ENCODE measurements around the gene CDR2L.
"Not testable (repeated sequence)": the region's sequence is repeated elsewhere in the genome, so short reads cannot be mapped to it uniquely, and the experiment has no call there.

Gene CDR2L

DNA sequence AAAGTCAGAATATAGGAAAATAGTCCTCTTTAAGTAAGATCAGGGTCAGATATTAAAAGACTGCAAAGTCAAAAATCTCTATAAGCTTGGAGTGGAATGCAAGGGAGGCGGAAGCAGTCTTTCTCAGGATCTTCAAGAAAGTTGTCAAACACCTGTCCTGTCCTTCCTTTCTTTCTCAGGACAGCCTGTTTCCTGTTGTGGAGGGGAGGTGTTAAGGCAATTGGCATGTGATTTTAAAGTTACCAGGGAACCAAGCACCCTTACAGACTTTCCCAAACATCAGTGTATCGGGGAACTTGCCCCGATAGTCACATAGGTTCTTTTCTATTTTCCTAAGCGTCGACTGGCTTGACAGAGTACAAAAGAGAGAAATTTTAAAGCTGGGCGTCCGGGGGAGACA, 57.3 kb downstream of the CDR2L start:
- DNase-seq (ENCODE audit: low read depth): no peak

- DNase-seq (ENCODE audit: low read depth): not testable (repeated sequence)
Observed at GRCh38 chr17:75045946-75046406, 58.5 kb downstream of the CDR2L start.

GRCh38 chr17:75046407-75047289, 59.2 kb downstream of the CDR2L start, which contains the start of the genes ATP5PD and KCTD2:
Gene ATP5PD (minus strand): TSS chr17:75046969. CDS start chr17:75042650, 4,319 bp downstream.
Gene KCTD2 (plus strand): TSS chr17:75047225. CDS start chr17:75047251, 26 bp downstream.
- peak; percentile 99 for DNase-seq (ENCODE audit: low read depth)

GRCh38 chr17:75047398-75048098, 60.1 kb downstream of the CDR2L start:
- DNase-seq (ENCODE audit: low read depth): peak; percentile 37

DNA sequence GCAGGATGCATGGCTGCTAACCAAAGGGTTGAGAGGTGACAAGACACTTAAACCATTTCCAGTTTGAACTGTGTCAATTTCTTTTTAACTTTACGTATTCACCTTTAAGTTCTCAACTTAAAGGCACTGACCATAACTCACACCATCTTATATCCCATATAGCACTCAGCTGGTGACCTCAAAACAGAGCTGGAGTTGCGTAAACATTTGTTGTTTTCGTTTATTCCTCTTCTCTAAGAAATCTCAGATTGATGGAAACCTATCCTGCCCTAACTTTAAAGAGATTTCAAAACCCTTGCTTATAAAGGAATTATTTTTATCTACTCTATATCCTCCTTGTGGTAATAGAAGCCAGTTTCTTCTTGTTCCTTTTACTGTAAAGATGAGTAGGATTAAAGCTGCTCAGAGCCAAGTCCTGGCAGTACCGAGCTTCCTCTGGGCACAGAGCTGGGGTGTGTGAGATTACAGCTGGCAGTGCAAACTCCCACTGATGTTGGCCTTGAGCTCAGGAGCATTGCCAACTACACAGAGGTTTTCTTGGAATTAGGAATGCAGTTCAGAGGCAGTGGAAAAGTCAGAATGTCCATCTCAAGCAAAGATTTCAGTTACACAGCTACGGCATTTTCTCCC, 60.9 kb downstream of the CDR2L start:
- DNase-seq (ENCODE audit: low read depth): peak; percentile 20

DNA sequence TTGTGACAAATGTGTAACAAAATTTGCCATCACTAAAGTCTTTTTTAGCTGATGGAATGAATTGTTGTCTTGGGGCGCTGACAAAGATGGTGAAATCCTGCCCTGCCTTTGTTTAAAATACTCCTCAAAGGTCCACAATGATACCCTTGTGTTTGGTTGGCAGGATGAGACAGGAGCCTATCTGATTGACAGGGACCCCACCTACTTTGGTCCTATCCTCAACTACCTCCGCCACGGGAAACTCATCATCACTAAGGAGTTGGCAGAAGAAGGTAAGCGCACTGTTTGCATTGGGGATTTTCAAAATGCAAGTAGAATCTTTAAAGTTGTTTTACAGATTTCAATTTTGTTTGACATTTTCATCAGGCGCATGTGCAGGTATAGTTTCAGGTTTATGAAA, 61.6 kb downstream of the CDR2L start:
- DNase-seq (ENCODE audit: low read depth): no peak

DNA sequence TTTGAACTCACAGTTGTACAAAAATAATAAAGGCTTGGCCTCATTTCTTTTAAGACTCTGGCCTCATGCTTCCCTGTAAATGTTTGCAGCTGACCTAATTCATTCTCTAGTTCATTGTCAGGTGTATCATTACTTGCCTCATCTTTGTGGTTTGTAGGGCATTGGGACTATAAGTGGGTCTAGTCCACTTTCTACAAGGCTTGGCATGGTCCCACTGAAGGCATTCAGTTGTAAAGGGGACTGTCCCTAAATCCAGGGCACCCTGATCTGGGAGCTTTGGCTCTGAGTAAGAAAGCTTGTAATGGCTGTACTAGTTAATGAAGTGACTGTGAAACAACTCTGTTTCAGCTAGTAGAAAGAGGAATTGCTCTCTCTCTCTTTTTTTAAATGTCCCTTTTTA, 62.3 kb downstream of the CDR2L start:
- DNase-seq (ENCODE audit: low read depth): no peak

GRCh38 chr17:75051941-75052340, 64.5 kb downstream of the CDR2L start:
- no peak for DNase-seq (ENCODE audit: low read depth)
